WTC11 (cell line): ENCODE results near the gene ROBO1. TPM values are rescaled to one million over a fixed set of nuclear protein-coding genes. Genes with fewer than 3 reads are reported as not detected.

Experiments
- ATAC-seq: fragments of 200-7000 bp; cut with Tn5 transposase; 2 replicates; pipeline ENCODE4 v1.10.0; 2021; ENCODE audit warnings: mild to moderate bottlenecking, moderate library complexity
- CTCF ChIA-PET: fragments of 300-600 bp; sonication (Branson Sonifier 250); formaldehyde crosslinking; loops from one replicate; lab custom pipeline; 2021; ENCODE audit warnings: antibody characterized with exemption; lab: Charles Lee
- POLR2A ChIA-PET: fragments of 350-600 bp; sonication (Branson Sonifier 250); formaldehyde crosslinking; loops from one replicate; lab custom pipeline; 2021; ENCODE audit warnings: antibody characterized with exemption; lab: Charles Lee
- DNase-seq: peaks from one replicate; pipeline ENCODE4 v3.0.0; 2021; ENCODE audit warnings: low spot score
- H3K27ac Mint-ChIP-seq: 2 replicates; pipeline ENCODE4 v1.8.0; 2021; ENCODE audit warnings: mixed read lengths
- H3K27me3 Mint-ChIP-seq: 2 replicates; pipeline ENCODE4 v1.8.0; 2021; ENCODE audit warnings: low read depth, mild to moderate bottlenecking, moderate library complexity, mixed read lengths
- H3K36me3 Mint-ChIP-seq: 2 replicates; pipeline ENCODE4 v1.8.0; 2021; ENCODE audit warnings: mixed read lengths
- H3K4me1 Mint-ChIP-seq: 2 replicates; pipeline ENCODE4 v1.8.0; 2022; ENCODE audit warnings: mixed read lengths
- H3K4me3 Mint-ChIP-seq: 2 replicates; pipeline ENCODE4 v1.8.0; 2021; ENCODE audit warnings: mild to moderate bottlenecking, moderate library complexity, mixed read lengths
- H3K9me3 Mint-ChIP-seq: 2 replicates; pipeline ENCODE4 v1.8.0; 2021; ENCODE audit warnings: mixed read lengths
- AFF4 ChIP-seq: sonication (generic); formaldehyde crosslinking; IDR thresholded peaks from 2 replicates; pipeline ENCODE4 v1.8.1; 2023; ENCODE audit warnings: mild to moderate bottlenecking, missing genetic modification reagents, borderline replicate concordance
- ATF1 ChIP-seq: sonication (generic); formaldehyde crosslinking; IDR thresholded peaks from 2 replicates; pipeline ENCODE4 v1.8.1; 2023; ENCODE audit warnings: mild to moderate bottlenecking, moderate library complexity, missing genetic modification reagents
- CREB1 ChIP-seq: sonication (generic); formaldehyde crosslinking; IDR thresholded peaks from 2 replicates; pipeline ENCODE4 v1.8.0; 2023; ENCODE audit warnings: mild to moderate bottlenecking, missing genetic modification reagents
- CTCF ChIP-seq: fragments of 200-600 bp; IDR thresholded peaks from 2 replicates; pipeline ENCODE4 v1.8.0; 2022; ENCODE audit warnings: antibody characterized with exemption
- EMX1 ChIP-seq: fragments of 250-450 bp; sonication (Bioruptor Pico); IDR thresholded peaks from 2 replicates; pipeline ENCODE4 v1.8.0; 2021; ENCODE audit warnings: mild to moderate bottlenecking
- IRF2 ChIP-seq: sonication (generic); formaldehyde crosslinking; IDR thresholded peaks from 2 replicates; pipeline ENCODE4 v1.8.0; 2022; ENCODE audit warnings: low read depth, missing genetic modification reagents, borderline replicate concordance
- KAT7 ChIP-seq: sonication (generic); formaldehyde crosslinking; IDR thresholded peaks from 2 replicates; pipeline ENCODE4 v1.8.1; 2023; ENCODE audit warnings: missing genetic modification reagents, mild to moderate bottlenecking, borderline replicate concordance
- MYBL2 ChIP-seq: sonication (generic); formaldehyde crosslinking; IDR thresholded peaks from 2 replicates; pipeline ENCODE4 v1.8.1; 2023; ENCODE audit warnings: mild to moderate bottlenecking, moderate library complexity, missing genetic modification reagents
- NR1H2 ChIP-seq: sonication (generic); formaldehyde crosslinking; IDR thresholded peaks from 2 replicates; pipeline ENCODE4 v1.9.0; 2021; ENCODE audit warnings: mild to moderate bottlenecking, moderate library complexity, missing genetic modification reagents
- PREB ChIP-seq: sonication (generic); formaldehyde crosslinking; IDR thresholded peaks from 2 replicates; pipeline ENCODE4 v1.8.1; 2022; ENCODE audit warnings: mild to moderate bottlenecking, missing genetic modification reagents, moderate library complexity, borderline replicate concordance
- RORB ChIP-seq: fragments of 250-450 bp; sonication (Bioruptor Pico); IDR thresholded peaks from 2 replicates; pipeline ENCODE4 v1.9.0; 2021; ENCODE audit warnings: mild to moderate bottlenecking
- SOX15 ChIP-seq: fragments of 250-450 bp; sonication (Bioruptor Pico); IDR thresholded peaks from 2 replicates; pipeline ENCODE4 v1.9.0; 2021; ENCODE audit warnings: mild to moderate bottlenecking
- SP1 ChIP-seq: sonication (generic); formaldehyde crosslinking; conservative IDR thresholded peaks from 2 replicates; pipeline ENCODE4 v1.8.1; 2022; ENCODE audit warnings: missing genetic modification reagents
- ZNF263 ChIP-seq: sonication (generic); formaldehyde crosslinking; IDR thresholded peaks from 2 replicates; pipeline ENCODE4 v1.8.1; 2022; ENCODE audit warnings: low read depth, mild to moderate bottlenecking, moderate library complexity, missing genetic modification reagents
- ZNF317 ChIP-seq: sonication (generic); formaldehyde crosslinking; IDR thresholded peaks from 2 replicates; pipeline ENCODE4 v1.8.1; 2023; ENCODE audit warnings: low read depth, mild to moderate bottlenecking, moderate library complexity, missing genetic modification reagents, borderline replicate concordance
- ZNF423 ChIP-seq: fragments of 250-450 bp; sonication (Bioruptor Pico); IDR thresholded peaks from 2 replicates; pipeline ENCODE4 v2.1.2; 2022; ENCODE audit warnings: mild to moderate bottlenecking, moderate library complexity
- ZSCAN18 ChIP-seq: fragments of 250-450 bp; sonication (Bioruptor Pico); IDR thresholded peaks from 2 replicates; pipeline ENCODE4 v2.1.2; 2022; ENCODE audit warnings: mild to moderate bottlenecking, moderate library complexity
- total RNA-seq: library from RNA; stranded (reverse); gene quantifications from 3 replicates; pipeline ENCODE4 v1.2.3, GENCODE V29; 2021
- TF ChIP-seq, protein P1 (sequence below): sonication (generic); formaldehyde crosslinking; IDR thresholded peaks from 2 replicates; pipeline ENCODE4 v1.8.0; 2023; ENCODE audit warnings: missing genetic modification reagents
- TF ChIP-seq, protein P2 (sequence below): sonication (generic); formaldehyde crosslinking; IDR thresholded peaks from 2 replicates; pipeline ENCODE4 v1.8.1; 2023; ENCODE audit warnings: mild to moderate bottlenecking, moderate library complexity, missing genetic modification reagents
- TF ChIP-seq, protein P3 (sequence below): sonication (generic); formaldehyde crosslinking; IDR thresholded peaks from 2 replicates; pipeline ENCODE4 v1.8.1; 2022; ENCODE audit warnings: missing genetic modification reagents, borderline replicate concordance
- TF ChIP-seq, protein P4 (sequence below): fragments of 250-450 bp; sonication (Bioruptor Pico); IDR thresholded peaks from 2 replicates; pipeline ENCODE4 v1.9.0; 2021; ENCODE audit warnings: moderate library complexity, mild to moderate bottlenecking, inconsistent platforms, borderline replicate concordance

The ROBO1 gene
- total RNA-seq, 1 experiment from 2014 or later: 90.9 TPM

- ChIA-PET CTCF (no interaction called here), POLR2A (no interaction called here)
- no peak overlapping the region for H3K27ac Mint-ChIP-seq
- no peak overlapping the region for H3K4me3 Mint-ChIP-seq
- no peaks in the 10 kb centered on the region; the same call in 1 of the 2 replicates for H3K9me3 Mint-ChIP-seq
- H3K27me3 Mint-ChIP-seq: no peaks in the 10 kb centered on the region; the same call in 1 of the 2 replicates
- DNase-seq (no peak), ATAC-seq (no peak)
- no peaks in the 10 kb centered on the region for H3K36me3 Mint-ChIP-seq
- TF ChIP-seq ZNF263 (CRISPR knock-in tag) (no peak), EMX1 (CRISPR knock-in tag) (no peak), ZSCAN18 (CRISPR knock-in tag) (no peak), SOX15 (no peak), PREB (no peak)
- H3K4me1 Mint-ChIP-seq: peaks cover 26% of the 10 kb centered on the region
These were observed 911.6 kb downstream of the ROBO1 start for GRCh38 chr3:78856164-78856563.

- DNase-seq: no peak
- TF ChIP-seq MYBL2 (CRISPR knock-in tag) (no peak), ATF1 (CRISPR knock-in tag) (no peak), CTCF (no peak), NR1H2 (CRISPR knock-in tag) (no peak), ZNF263 (CRISPR knock-in tag) (no peak), ZNF317 (no peak), AFF4 (no peak), SP1 (CRISPR knock-in tag) (no peak), KAT7 (no peak), IRF2 (CRISPR knock-in tag) (no peak), RORB (CRISPR knock-in tag) (no peak), ZNF423 (CRISPR knock-in tag) (no peak), CREB1 (no peak)
- TF ChIP-seq, protein P1, sequence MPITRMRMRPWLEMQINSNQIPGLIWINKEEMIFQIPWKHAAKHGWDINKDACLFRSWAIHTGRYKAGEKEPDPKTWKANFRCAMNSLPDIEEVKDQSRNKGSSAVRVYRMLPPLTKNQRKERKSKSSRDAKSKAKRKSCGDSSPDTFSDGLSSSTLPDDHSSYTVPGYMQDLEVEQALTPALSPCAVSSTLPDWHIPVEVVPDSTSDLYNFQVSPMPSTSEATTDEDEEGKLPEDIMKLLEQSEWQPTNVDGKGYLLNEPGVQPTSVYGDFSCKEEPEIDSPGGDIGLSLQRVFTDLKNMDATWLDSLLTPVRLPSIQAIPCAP (CRISPR knock-in tag): no peak
- TF ChIP-seq, protein P2, sequence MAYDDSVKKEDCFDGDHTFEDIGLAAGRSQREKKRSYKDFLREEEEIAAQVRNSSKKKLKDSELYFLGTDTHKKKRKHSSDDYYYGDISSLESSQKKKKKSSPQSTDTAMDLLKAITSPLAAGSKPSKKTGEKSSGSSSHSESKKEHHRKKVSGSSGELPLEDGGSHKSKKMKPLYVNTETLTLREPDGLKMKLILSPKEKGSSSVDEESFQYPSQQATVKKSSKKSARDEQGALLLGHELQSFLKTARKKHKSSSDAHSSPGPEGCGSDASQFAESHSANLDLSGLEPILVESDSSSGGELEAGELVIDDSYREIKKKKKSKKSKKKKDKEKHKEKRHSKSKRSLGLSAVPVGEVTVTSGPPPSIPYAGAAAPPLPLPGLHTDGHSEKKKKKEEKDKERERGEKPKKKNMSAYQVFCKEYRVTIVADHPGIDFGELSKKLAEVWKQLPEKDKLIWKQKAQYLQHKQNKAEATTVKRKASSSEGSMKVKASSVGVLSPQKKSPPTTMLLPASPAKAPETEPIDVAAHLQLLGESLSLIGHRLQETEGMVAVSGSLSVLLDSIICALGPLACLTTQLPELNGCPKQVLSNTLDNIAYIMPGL (CRISPR knock-in tag): no peak
- TF ChIP-seq, protein P3, sequence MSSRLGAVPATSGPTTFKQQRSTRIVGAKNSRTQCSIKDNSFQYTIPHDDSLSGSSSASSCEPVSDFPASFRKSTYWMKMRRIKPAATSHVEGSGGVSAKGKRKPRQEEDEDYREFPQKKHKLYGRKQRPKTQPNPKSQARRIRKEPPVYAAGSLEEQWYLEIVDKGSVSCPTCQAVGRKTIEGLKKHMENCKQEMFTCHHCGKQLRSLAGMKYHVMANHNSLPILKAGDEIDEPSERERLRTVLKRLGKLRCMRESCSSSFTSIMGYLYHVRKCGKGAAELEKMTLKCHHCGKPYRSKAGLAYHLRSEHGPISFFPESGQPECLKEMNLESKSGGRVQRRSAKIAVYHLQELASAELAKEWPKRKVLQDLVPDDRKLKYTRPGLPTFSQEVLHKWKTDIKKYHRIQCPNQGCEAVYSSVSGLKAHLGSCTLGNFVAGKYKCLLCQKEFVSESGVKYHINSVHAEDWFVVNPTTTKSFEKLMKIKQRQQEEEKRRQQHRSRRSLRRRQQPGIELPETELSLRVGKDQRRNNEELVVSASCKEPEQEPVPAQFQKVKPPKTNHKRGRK (CRISPR knock-in tag): no peak
- TF ChIP-seq, protein P4, sequence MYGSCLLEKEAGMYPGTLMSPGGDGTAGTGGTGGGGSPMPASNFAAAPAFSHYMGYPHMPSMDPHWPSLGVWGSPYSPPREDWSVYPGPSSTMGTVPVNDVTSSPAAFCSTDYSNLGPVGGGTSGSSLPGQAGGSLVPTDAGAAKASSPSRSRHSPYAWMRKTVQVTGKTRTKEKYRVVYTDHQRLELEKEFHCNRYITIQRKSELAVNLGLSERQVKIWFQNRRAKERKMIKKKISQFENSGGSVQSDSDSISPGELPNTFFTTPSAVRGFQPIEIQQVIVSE: no peak
- no peaks in the 10 kb centered on the region for H3K36me3 Mint-ChIP-seq
- H3K27ac Mint-ChIP-seq: peak overlapping the region; percentile 15
- CTCF ChIA-PET: no interaction called here
- H3K4me1 Mint-ChIP-seq: peaks cover 28% of the 10 kb centered on the region
- no peaks in the 10 kb centered on the region; the same call in 1 of the 2 replicates for H3K27me3 Mint-ChIP-seq
- peak; percentile 47; the same call in 1 of the 2 replicates for ATAC-seq
- H3K4me3 Mint-ChIP-seq: no peak overlapping the region
- no peaks in the 10 kb centered on the region; the same call in 1 of the 2 replicates for H3K9me3 Mint-ChIP-seq
- POLR2A ChIA-PET: no interaction called here
These were observed 912.6 kb downstream of the ROBO1 start for GRCh38 chr3:78855190-78855589.
